GM21737 (cell line): ENCODE results near the gene ADARB2.
"Not testable (repeated sequence)": the region's sequence is repeated elsewhere in the genome, so short reads cannot be mapped to it uniquely, and the experiment has no call there.

Experiments
- ATAC-seq: cut with Tn5 transposase; IDR thresholded peaks from one replicate; pipeline ENCODE4 v1.9.1; 2021; ENCODE audit warnings: mild to moderate bottlenecking, moderate library complexity; ENCODE audit not compliant: unreplicated experiment

ADARB2 gene

DNA sequence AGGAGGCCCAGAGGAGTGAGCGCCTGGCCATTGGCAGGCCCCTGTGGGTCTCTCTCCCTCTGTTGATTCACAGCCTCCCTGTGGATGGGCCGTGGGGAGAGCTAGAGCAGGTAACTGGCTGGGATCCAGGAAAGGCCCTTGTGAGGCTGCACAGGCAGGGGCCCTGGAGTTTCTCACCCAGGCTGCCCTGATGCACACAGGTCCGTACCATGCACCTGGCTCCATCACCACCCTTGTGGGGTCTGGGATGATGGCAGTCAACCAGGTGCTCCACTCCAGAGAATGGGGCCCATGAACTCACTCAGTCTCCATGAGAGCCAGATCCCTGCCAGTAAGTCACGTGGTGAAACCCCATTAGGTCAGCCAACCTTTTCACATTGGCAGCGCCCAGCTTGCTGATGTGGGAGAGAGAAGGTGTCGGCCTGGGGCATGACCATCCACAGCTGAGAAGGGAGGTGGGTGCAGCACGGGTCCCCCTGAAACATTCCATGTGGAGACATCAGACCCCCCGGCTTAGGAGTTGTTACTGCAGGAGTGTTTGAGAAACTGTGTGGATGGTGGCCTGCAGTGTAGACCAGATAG, 320.8 kb downstream of the ADARB2 start:
- ATAC-seq = no peak

DNA sequence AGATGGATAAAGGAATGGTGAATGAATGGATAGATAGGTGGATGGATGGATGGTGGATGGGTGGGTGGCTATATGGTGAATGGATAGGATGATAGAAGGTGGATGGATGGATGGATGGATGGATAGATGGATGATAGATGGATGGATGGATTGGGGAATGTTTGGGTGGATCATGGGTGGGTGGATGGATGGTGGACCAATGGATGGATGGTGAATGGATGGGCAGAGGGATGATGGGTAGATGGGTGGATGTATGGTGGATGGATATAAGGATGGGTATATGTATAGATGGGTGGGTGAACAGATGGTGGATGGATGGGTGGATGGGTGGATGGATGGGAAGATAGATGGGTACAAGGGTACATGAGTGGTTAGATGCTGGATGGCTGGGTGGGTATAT, 322.4 kb downstream of the ADARB2 start:
- no peak for ATAC-seq

DNA sequence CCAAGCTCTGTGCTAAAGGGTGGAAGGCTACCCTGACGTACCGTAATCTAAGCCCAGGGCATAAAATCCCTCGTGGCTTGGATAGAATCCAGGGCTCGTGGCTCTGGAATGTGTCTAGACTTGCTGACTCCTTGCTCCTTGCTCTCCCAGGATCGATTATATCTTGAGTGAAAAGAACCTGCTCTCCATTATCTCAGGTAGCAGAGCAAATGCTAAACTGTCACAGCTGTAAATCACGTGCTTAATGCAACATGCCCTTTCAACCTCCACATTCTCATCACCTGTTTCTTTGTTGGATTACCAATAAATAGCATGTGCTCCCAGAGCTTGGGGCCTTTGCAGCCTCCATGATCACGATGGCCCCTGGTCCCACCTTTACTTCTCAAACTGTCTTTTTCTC, 323.0 kb downstream of the ADARB2 start:
- ATAC-seq = not testable (repeated sequence)

DNA sequence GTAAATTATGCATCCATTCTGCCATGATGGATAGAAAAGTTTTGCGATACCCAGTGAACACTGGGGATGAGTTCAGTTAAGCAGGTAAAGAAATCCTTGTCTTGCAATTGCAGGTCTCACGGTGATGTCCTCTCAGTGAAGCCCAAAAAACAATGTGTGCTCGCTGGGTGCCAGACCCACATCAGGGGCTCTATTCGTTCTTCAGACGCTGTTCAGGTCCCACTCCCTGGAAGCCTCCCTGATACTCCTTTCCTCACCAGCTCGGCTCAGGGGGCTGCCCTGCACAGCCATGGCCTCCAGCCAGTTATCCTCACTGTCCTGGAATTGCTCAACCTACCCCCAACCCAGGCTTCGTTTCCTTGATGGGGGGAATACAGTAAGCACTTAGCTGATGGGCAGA, 323.5 kb downstream of the ADARB2 start:
- ATAC-seq = no peak

DNA sequence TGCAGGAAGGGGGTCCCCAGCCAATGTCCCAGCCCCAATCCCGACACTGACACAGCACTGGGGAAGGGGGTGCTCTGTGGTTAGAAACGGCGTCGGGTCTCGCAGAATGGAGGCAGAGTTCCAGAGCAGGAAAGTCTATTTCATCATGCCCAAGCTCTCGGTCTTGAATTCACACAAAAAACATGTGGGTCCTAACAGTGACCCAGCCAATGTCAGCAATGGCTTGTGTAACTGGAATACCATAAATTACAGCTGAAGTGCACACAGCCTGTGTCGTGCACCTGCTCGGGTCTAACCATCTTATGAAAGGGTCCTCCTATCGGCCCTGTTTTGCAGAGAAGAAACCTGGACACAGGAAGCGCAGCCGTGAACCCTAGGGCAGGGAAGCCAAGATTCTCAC, 324.1 kb downstream of the ADARB2 start:
- ATAC-seq = no peak

DNA sequence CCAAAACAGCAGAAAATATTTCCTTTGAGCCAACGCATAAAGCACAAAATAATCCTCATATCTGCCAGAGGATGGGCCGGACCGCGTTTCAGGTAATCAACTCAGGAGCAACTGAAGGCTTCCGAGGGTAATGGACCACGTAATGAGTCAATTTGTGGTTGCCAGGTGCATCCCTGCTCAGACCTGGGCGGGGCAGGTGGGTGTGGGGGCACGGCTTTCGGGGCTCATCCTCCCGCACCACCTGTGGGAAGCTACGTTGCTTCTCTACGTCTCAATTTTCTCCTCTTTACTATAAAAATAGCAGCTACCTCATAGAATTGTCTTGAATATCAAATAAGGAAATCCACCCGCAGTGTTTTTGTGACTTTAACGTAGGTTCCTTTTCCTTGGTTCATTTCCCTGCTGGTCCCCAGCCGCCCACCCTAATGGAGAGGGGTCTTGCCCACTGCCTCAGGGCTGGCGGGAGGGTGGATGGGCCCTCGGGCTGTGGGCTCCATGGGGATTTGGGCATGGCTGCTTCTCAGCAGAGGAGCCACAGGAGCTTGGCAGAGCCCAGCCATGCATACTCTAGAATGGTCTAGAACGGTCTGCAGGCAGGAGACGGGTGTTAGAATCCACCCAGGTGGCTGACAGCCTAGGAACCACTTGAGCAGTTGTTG, 324.7 kb downstream of the ADARB2 start:
- no peak for ATAC-seq

DNA sequence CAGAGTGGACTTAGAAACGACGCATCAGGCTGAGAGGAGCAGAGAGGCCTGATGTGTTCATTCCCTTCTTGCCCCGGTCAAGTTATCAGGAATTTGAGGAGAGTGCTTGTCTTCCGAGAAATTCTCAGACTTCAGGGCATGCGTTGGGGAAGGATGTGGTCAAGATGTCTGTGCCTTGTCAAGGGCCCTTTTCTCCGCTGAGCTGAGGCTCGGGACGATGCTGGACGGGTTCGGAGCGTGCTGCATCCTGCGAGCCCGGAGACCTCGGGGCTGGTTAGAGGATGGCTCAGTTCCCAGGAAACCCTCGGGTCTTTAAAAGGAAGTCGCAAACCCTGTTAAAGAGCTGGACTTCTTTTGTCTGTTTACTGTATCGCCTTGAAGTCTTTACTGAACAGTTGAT, 325.4 kb downstream of the ADARB2 start:
- no peak for ATAC-seq

DNA sequence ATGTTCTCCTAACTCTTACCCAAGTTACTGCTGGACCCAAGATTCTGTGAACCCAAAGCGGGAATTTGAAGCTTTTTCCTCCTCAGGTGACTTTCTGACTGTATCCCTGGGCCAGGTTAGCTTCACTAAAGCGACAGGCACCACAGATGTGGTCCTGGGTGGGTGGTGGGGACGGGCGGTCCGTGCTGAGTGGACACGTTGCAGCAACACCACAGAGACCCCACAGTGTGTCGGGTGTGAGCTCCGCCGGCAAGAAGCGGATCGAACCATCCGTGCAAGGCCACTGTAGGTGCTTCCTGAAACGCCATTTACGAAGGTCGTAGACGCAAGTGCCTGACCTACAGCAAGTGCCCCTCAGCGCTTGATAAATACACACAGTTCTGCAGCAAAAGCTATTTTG, 325.9 kb downstream of the ADARB2 start:
- ATAC-seq = no peak

DNA sequence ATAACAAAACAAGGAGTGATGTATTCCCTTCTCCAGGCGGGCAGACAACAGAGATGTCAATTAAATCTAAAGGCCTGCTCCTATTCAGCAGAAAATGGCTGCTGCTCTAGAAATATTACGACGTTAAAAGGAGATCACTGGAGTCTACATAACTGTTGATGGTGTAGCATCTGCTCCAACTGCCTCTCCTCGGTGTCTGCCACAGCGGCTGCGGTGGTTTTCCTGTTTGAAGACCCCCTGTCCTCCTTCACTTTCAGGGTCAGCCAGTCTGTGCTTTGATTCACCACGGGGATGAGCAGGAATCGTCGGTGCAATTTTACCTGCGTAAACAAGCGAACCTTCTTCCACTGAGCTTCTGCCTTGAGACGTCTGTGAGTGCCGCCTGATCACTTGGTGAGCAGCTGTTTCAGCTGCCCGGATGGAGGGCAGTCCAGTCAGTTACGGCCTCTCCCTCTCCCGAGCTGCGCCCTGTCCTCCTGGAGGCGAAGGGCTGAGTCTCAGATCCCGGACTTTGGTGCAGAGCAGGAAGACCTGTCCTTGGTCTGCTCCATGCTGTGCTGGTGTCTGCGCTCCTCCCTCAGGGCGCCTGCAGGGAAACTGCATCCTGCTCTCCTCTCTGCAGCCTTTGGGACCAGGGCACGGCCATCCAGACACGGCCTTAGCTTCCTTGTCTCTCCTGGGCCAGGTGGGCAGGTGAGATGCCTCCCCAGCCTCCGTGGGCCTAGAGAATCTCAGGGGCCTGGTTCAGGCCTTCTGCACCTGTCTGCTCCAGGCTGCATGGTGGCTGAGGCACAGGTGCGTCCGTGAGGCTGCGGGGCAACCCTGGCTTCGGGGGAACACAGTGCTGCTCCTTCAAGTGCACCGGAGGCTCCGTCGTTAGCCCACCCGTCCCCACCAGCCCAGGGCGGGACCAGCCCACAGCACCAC, 326.6 kb downstream of the ADARB2 start:
- no peak for ATAC-seq

DNA sequence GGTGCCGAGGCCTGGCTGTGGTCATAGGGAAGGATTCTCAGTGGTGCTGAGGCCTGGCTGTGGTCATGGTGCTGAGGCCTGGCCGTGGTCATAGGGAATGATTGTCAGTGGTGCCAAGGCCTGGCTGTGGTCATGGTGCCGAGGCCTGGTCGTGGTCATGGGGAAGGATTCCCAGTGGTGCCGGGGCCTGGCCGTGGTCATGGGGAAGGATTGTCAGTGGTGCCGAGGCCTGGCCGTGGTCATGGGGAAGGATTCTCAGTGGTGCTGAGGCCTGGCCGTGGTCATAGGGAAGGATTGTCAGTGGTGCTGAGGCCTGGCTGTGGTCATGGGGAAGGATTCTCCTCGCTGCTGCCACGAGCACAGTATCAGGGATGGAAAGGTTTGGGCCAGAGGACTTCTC, 327.3 kb downstream of the ADARB2 start:
- no peak for ATAC-seq

DNA sequence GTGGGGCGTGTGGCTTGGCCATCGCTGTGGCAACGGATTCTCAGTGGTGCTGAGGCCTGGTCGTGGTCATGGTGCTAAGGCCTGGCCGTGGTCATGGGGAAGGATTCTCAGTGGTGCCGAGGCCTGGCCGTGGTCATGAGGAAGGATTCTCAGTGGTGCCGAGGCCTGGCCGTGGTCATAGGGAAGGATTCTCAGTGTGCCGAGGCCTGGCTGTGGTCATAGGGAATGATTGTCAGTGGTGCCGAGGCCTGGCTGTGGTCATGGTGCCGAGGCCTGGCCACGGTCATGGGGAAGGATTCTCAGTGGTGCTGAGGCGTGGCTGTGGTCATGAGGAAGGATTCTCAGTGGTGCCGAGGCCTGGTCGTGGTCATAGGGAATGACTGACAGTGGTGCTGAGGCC, 327.9 kb downstream of the ADARB2 start:
- no peak for ATAC-seq

DNA sequence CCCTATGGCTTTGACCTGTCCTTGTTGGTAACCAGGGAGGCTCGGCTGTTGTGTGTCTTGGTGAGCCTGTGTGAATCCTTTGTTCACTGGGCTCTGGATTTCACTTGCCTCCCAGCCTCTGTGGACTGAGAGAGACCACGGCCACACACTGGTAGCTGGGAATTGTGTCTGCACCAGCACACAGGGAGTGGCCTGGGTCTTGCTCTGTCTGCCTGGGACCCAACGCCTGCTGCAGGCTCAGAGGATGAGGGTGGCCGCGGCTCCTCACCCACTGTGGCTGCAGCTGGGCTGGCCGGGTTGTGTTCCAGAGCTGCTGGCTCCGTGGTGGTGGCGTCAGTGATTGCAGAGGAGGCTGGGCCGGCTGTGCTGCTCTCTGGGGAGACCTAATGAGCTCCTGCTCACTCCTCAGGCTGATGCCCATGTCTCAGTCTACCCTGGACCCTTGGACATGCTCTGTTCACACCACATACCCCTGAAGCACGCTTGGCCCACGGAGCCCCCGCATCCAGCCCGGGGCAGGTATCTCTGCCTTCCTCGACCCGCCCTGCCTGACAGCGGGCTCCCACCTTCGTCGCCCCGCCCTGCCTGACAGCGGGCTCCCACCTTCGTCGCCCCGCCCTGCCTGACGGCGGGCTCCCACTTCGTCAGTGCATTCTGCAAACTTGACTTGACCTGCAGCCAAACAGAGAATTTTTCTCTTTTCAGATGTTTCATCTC, 328.5 kb downstream of the ADARB2 start:
- no peak for ATAC-seq

DNA sequence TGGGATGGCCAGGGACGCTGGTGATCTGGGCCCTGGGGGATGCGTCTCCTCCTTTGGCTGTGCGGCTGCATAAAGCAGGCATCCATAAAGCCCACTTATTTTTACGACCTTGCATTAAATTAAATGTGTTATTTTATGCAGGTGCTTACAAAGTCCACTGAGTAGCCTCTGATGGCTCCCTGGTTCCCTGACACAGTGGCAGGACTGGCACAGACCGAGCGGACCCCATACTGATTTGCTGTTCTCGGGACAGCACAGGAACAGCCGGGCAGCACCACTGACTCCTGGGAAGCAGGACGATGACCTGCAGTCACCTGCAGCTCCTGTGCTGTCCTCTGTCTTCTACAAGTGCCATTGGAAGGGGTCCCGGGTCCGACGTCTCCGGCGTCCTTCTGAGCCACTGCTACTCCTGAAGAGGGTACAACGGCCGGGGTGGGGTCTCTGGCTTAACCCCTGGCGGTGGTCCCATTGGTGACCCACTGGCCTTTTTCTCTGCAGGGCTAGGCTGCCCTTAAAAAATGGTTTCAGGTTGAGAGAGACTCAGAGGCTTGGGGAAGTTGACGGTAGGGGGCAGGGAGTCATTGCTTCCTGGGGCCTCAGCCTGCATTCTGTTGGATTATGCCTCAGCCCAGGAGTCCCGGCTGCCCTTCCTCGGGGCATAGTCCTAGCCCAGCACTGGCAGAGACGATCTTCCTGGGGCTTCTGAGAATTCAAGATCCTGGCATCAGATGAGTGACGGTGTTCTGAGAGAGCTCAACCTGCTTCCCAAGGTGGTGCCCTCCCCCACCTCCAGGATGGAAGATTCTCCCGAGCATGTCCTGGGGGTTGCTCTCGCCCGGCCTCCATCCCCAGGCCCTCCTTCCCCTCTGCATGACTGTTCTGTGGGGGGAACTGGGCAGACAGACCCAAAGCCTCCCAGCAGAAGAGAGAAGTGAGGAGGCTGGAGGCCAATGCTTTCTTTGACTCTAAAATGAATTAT, 330.1 kb downstream of the ADARB2 start:
- no peak for ATAC-seq

DNA sequence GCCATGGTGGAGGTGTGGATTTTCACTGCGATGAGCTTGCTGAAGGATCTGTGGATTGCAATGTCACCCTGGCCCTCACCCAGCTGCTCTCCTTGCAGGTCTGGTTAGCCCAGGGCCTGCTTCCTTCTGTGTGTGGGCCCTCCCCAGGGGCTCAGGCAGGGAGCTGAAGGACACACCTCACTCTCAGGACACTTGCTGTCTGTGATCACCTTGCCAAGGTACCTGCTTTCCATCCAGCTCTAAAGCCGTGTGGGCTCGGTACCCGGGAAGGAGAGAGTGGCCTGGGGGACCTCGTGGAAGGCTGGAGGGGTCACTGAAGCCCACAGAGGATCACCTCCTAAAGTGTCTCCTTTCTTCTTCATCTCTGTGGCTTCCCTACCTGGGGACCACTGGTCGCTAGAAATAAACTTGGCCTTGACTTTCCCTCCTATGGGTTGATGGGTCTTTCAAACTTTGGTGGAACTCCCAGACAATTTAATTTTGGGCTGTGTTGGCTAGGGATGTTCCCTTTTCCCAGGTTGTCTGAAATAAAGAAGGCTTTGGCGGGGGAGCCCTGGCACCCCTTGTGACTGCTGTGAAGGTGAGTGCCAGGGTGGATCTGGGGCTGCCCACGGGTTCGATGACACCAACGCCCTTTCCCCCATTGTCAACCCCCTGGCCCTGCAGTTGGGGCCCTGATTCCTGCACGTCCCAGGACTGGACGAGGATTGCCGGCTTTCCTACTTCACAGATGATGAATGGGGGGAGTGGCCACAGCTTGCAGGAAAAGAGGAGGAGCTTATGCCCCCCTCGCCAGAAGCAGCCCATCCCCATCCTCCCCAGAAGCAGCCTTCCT, 331.0 kb downstream of the ADARB2 start:
- no peak for ATAC-seq

DNA sequence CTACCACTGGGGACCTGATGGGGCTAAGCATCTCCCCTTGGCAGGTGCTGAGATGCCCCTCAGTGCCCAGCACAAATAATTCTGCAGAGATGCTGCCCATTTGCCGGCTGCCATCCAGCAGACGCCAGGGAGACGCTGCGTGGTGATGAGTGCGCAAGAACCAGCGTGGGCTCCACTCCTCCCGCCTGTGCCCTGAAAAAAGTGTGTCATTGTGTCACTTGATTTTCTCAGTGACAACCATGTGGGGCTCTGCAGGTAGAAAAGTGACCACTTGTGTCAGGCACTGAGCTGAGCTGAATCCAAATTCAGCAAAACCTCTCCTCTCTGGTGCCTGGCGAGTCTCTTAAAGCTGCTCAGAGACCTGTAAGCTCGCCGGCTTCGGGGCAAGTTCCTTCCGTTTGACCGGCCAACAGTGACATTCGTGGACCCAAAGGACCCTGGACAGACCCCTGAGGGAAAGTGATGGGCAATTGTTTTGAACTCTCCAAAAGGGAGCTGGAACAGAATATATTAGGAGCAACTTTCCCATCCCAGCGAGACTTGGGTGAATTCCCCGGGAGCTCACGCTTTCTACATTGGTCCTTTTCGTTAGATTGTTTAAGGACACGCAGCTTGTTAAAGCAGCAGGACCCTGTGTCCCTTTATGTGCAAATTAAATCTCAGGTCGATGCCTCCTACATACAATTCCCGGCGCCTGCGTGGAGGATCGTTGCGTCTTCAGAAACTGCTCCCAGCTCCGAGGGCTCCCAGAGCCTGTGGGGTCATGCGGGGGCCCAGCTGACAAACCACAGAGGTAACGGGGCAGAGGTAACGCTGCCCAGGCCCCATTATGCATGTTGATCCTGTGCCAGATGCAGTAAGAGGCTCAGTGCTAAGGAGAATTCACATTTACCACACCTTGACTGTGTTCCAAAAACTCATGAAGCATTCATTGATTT, 332.7 kb downstream of the ADARB2 start:
- ATAC-seq = no peak

DNA sequence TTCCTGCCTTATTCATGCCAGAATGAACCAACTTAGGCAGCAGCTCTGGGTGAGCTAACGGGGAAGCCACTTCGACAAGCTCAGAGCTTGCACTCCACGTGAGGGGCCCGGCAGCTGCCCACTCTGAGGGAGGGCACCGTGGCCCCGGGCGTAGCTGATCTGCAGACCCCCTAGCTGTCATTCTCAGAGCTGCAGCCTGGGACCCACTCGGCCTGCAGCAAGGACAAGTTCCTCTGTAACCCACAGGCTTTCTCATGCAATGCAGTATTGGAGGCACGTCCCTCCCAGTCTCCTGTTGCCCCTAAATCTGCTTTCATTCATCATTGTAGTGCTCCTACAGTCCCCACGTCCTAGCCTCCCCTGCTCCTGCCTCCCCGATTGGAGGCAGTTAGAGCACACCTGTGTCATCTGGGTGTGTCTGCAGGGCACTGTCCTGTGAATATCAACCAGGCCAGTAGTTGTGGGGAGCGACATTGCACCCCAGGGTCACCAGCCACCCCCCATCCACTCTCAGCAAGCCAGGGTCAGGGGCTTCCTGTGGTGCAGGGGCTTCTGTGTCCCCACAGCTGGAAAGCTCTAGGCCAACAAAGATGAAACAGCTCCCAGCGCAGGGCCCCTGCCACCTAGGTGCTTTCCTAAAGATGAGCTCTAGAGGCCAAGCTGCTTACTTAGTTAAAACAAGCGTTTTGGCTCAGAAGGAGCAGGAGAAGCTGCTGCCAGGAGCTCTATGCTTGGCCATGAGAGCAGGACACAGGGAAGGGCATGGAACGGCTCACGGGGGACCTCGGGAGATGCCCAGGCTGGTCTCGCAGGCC, 333.6 kb downstream of the ADARB2 start:
- no peak for ATAC-seq

DNA sequence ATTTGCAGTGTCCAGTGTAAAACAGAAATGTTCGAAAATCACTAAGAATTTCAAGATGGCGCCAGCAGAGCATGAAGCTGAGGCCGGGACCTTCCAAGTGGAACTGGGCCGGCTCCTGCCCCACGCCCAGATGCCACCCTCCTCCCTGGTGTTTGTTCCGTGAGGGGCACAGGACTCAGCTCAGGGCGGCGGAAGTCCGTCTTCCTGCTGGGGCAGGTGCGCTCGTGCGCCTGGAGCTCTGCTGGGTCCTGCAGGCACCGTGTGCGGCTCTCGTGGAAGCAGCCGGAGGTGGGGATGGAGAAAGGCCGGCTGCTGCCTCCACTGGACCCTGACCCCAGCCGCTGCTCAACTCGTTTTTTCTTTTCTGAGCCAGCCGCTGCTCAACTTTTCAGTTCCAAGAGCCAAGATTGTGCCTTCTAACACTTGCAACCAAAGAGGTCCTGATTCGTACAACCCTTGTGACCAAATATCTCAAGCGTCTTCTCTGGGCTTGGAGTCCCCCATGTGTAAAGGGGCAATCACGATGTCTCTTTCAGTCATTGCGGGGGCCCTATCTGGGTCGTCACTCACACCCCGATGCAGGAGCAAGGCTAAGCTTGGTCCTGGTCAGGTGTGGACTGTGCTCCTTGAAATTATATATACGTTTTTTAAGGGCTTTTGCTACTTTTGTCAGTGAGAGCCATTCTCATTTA, 334.4 kb downstream of the ADARB2 start:
- no peak for ATAC-seq
